ENCODE results near the gene SEC31A.

The SEC31A gene

GRCh38 chr4:82909326-82909725 is 18.4 kb upstream of the SEC31A start:
- TF ChIP-seq CTCF (IDR thresholded peaks at IDR 0.05; ENCODE audit: low read depth, low read length) (no peak), EZH2phosphoT487 (IDR thresholded peaks at IDR 0.05; ENCODE audit: low read depth) (no peak)
- peaks cover 7% of the 10 kb centered on the region for H4K20me1 ChIP-seq (ENCODE audit: insufficient read depth, low read length)
- no peak overlapping the region for H3K27ac ChIP-seq (ENCODE audit: low read length)
- H3K9me3 ChIP-seq (ENCODE audit: insufficient read depth, low read length): no peaks in the 10 kb centered on the region
- H2AFZ ChIP-seq (ENCODE audit: low read depth, low read length): no peak overlapping the region
- no peak overlapping the region for H3K9ac ChIP-seq (ENCODE audit: low read length)
- H3K36me3 ChIP-seq (replicated peaks; ENCODE audit: low read depth, low read length): no peaks in the 10 kb centered on the region
- H3K4me2 ChIP-seq (ENCODE audit: low read length): no peak overlapping the region
- no peaks in the 10 kb centered on the region for H3K27me3 ChIP-seq (ENCODE audit: low read depth, low read length)
- peaks cover 27% of the 10 kb centered on the region for H3K4me1 ChIP-seq (ENCODE audit: low read length)
- no peaks in the 10 kb centered on the region for H3K79me2 ChIP-seq (ENCODE audit: low read length)
- no peak overlapping the region for H3K4me3 ChIP-seq (ENCODE audit: low read length)

GRCh38 chr4:82906469-82906868 is 15.5 kb upstream of the SEC31A start:
- Histone ChIP-seq H3K4me2 (ENCODE audit: low read length) (peak overlapping the region; percentile 62), H3K79me2 (ENCODE audit: low read length) (peaks cover 4% of the 10 kb centered on the region; the same call in 1 of the 2 replicates), H3K4me3 (ENCODE audit: low read length) (peak overlapping the region; percentile 29), H3K27me3 (ENCODE audit: low read depth, low read length) (no peaks in the 10 kb centered on the region), H3K4me1 (ENCODE audit: low read length) (peaks cover 30% of the 10 kb centered on the region), H2AFZ (ENCODE audit: low read depth, low read length) (no peak overlapping the region), H4K20me1 (ENCODE audit: insufficient read depth, low read length) (peaks cover 7% of the 10 kb centered on the region), H3K27ac (ENCODE audit: low read length) (no peak overlapping the region), H3K36me3 (replicated peaks; ENCODE audit: low read depth, low read length) (no peaks in the 10 kb centered on the region), H3K9me3 (ENCODE audit: insufficient read depth, low read length) (no peaks in the 10 kb centered on the region), H3K9ac (ENCODE audit: low read length) (no peak overlapping the region)
- TF ChIP-seq CTCF (IDR thresholded peaks at IDR 0.05; ENCODE audit: low read depth, low read length) (no peak), EZH2phosphoT487 (IDR thresholded peaks at IDR 0.05; ENCODE audit: low read depth) (no peak)

GRCh38 chr4:82905205-82905604 is 14.3 kb upstream of the SEC31A start:
- H3K27me3 ChIP-seq (ENCODE audit: low read depth, low read length): no peaks in the 10 kb centered on the region
- H3K9ac ChIP-seq (ENCODE audit: low read length): no peak overlapping the region
- H3K79me2 ChIP-seq (ENCODE audit: low read length): peaks cover 10% of the 10 kb centered on the region
- H3K27ac ChIP-seq (ENCODE audit: low read length): no peak overlapping the region; the same call in 1 of the 2 replicates
- H3K4me3 ChIP-seq (ENCODE audit: low read length): peak overlapping the region; percentile 31; the same call in 1 of the 2 replicates
- TF ChIP-seq CTCF (IDR thresholded peaks at IDR 0.05; ENCODE audit: low read depth, low read length) (no peak), EZH2phosphoT487 (IDR thresholded peaks at IDR 0.05; ENCODE audit: low read depth) (no peak)
- H3K9me3 ChIP-seq (ENCODE audit: insufficient read depth, low read length): no peaks in the 10 kb centered on the region
- H2AFZ ChIP-seq (ENCODE audit: low read depth, low read length): no peak overlapping the region
- peak overlapping the region; percentile 62 for H3K4me2 ChIP-seq (ENCODE audit: low read length)
- no peaks in the 10 kb centered on the region for H3K36me3 ChIP-seq (replicated peaks; ENCODE audit: low read depth, low read length)
- peaks cover 7% of the 10 kb centered on the region for H4K20me1 ChIP-seq (ENCODE audit: insufficient read depth, low read length)
- H3K4me1 ChIP-seq (ENCODE audit: low read length): peaks cover 30% of the 10 kb centered on the region

- Histone ChIP-seq H3K9me3 (ENCODE audit: insufficient read depth, low read length) (no peaks in the 10 kb centered on the region), H4K20me1 (ENCODE audit: insufficient read depth, low read length) (peaks cover 11% of the 10 kb centered on the region), H3K36me3 (replicated peaks; ENCODE audit: low read depth, low read length) (no peaks in the 10 kb centered on the region), H3K4me3 (ENCODE audit: low read length) (no peak overlapping the region), H3K4me1 (ENCODE audit: low read length) (peaks cover 35% of the 10 kb centered on the region), H3K4me2 (ENCODE audit: low read length) (no peak overlapping the region), H3K27me3 (ENCODE audit: low read depth, low read length) (no peaks in the 10 kb centered on the region), H3K9ac (ENCODE audit: low read length) (no peak overlapping the region), H2AFZ (ENCODE audit: low read depth, low read length) (no peak overlapping the region), H3K27ac (ENCODE audit: low read length) (no peak overlapping the region), H3K79me2 (ENCODE audit: low read length) (peaks cover 25% of the 10 kb centered on the region)
- TF ChIP-seq EZH2phosphoT487 (IDR thresholded peaks at IDR 0.05; ENCODE audit: low read depth) (no peak), CTCF (IDR thresholded peaks at IDR 0.05; ENCODE audit: low read depth, low read length) (no peak)
These were observed 12.8 kb upstream of the SEC31A start for GRCh38 chr4:82903737-82904136.

All from OCI-LY3 (cell line).